ENCODE measurements around the gene WBP11. TPM values are rescaled to one million over a fixed set of nuclear protein-coding genes. Genes with fewer than 3 reads are reported as not detected.
"Not testable (repeated sequence)": the region's sequence is repeated elsewhere in the genome, so short reads cannot be mapped to it uniquely, and the experiment has no call there.

Gene WBP11
- total RNA-seq, 1 experiment from 2014 or later: 20.3 TPM

- DNase-seq (ENCODE audit: low read depth): no peak
Observed at GRCh38 chr12:14773685-14774073, 29.6 kb downstream of the WBP11 start.

- DNase-seq (ENCODE audit: low read depth): no peak
Observed at GRCh38 chr12:14772946-14773345, 30.3 kb downstream of the WBP11 start.

- no peak for DNase-seq (ENCODE audit: low read depth)
Observed at GRCh38 chr12:14771651-14772137, 31.6 kb downstream of the WBP11 start.

- DNase-seq (ENCODE audit: low read depth): peak; percentile 93
Observed at GRCh38 chr12:14770496-14771461, 32.5 kb downstream of the WBP11 start.

- peak; percentile 72 for DNase-seq (ENCODE audit: low read depth)
Observed at GRCh38 chr12:14769969-14770495, 33.2 kb downstream of the WBP11 start.

DNA sequence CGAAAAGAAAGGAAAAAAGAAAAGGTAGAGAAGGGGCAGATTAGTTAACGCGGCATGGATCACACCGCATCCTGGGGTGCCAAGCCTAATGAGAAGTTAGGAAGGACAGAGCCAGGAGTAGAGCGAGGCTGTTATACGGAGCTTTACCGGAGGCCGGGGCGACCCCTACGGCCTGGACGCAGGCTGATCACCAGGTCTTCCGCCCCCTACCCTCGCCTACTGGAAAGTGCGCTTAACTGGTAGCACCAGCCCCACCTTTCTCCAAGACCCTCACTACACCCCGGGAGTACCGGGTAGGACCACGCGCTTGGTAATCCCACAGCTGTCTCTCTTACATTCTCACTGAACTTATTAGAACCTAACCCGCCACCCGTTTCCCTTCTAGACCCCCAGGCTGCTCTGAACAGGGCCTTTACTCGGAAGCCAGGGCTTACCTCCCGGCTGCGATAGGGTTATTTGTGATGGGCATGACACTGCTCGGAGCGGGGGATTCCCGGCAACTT is 33.8 kb downstream of the WBP11 start:
- peak; percentile 21 for DNase-seq (ENCODE audit: low read depth)

GRCh38 chr12:14768823-14769405 is 34.4 kb downstream of the WBP11 start:
- DNase-seq (ENCODE audit: low read depth): no peak

DNA sequence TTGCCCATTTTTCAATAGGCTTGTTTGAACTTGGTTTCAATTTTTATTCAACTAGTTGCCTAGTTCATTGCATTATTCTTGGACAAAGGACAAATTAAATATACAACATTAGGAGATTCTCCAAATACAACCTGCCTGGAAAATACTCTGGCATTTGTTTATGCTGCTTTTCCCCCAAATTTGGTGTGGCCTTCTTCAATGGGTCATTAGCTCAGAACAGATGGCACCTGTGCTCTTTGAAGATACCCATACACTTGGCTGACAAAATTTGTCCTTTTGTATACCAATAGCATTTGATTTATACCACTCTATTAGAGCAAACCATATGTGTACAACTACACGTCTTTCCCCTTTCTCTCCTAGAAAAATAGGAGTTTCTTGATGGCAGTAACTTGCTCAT is 35.7 kb downstream of the WBP11 start:
- no peak for DNase-seq (ENCODE audit: low read depth)

DNA sequence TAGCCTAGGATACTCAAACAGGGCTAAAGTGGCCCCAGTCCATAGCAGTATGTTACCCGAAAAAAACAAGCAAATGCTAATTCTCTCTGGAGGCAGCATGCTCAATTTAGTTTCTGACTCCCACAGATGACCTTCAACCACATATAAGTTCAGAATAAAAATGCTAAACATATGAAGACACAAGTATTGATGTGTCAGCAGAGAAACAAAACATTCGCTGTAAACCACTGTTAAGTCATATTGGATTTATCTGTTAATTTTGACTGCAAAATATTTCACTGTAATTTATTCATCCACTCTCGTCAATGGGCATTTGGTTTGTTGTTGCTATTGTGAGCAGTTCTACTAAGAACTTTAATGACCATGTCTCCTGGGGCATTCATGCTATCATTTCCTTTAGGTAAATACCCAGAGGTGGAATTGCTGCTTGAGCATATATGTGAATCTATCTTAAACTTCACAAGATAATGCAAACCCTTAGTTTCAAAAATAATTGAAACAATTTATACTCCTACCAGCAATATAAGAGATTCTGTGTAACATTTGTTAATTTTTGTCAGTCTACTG is 36.5 kb downstream of the WBP11 start:
- no peak for DNase-seq (ENCODE audit: low read depth)

GRCh38 chr12:14766020-14766419 is 37.3 kb downstream of the WBP11 start:
- not testable (repeated sequence) for DNase-seq (ENCODE audit: low read depth)

- no peak for DNase-seq (ENCODE audit: low read depth)
Observed at GRCh38 chr12:14765398-14765797, 37.9 kb downstream of the WBP11 start.

GRCh38 chr12:14759711-14760280 is 43.5 kb downstream of the WBP11 start:
- not testable (repeated sequence) for DNase-seq (ENCODE audit: low read depth)

- no peak for DNase-seq (ENCODE audit: low read depth)
Observed at GRCh38 chr12:14756334-14757143, 46.7 kb downstream of the WBP11 start.

DNA sequence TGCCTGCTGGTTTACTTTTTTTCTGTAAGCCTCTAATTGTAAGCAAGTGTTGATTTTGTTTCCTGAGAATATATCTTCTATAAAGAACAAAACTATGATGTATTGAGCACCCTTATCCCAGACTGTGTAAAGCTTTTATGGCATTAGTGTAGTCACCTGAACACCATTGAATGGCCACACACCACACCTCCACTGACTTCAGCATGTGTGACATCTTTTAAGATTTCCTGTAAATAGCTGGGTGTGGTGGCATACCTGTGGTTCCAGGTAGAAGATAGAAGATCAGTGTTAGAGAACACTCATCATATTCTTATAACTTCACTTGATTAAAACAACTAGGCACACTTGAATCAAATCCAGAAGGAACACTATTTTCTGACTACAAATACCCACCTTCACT is 51.3 kb downstream of the WBP11 start:
- DNase-seq (ENCODE audit: low read depth): no peak

- no peak for DNase-seq (ENCODE audit: low read depth)
Observed at GRCh38 chr12:14743061-14743460, 60.2 kb downstream of the WBP11 start.

DNA sequence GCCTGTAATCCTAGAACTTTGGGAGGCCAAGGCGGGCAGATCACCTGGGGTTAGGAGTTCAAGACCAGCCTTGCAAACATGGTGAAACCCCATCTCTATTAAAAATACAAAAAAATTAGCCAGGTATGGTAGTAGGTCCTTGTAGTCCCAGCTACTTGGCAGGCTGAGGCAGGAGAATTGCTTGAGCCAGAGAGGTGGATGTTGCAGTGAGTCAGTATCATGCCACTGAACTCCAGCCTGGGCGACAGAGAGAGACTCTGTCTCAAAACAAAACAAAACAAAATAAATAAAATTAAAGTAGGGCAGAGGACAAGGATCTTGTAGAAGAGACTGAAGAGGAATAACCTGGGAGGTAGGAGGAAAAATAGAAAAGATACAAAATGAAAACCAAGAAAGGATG is 61.3 kb downstream of the WBP11 start:
- no peak for DNase-seq (ENCODE audit: low read depth)

DNA sequence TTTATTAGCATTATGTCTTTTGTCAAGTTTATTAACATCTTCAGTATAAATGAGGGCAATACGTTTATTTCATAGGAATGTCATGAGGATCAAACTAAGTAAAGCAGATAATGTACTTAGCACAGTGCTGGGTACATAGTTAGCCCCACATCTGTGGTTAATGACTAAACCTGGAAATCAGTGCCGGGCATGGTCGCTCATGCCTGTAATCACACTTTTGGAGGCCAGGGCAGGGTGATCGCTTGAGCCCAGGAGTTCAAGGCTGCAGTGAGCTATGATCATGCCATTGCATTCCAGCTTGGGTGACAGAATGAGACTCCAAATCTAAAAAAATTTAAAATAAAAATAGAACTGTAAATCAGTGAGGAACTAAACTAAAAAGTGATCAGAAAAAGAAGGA is 62.1 kb downstream of the WBP11 start:
- no peak for DNase-seq (ENCODE audit: low read depth)

- DNase-seq (ENCODE audit: low read depth): not testable (repeated sequence)
Observed at GRCh38 chr12:14736441-14736840, 66.8 kb downstream of the WBP11 start.

Measured in LHCN-M2 (cell line).